ENCODE results near the gene AKR7A3.

- TF ChIP-seq, protein P1, sequence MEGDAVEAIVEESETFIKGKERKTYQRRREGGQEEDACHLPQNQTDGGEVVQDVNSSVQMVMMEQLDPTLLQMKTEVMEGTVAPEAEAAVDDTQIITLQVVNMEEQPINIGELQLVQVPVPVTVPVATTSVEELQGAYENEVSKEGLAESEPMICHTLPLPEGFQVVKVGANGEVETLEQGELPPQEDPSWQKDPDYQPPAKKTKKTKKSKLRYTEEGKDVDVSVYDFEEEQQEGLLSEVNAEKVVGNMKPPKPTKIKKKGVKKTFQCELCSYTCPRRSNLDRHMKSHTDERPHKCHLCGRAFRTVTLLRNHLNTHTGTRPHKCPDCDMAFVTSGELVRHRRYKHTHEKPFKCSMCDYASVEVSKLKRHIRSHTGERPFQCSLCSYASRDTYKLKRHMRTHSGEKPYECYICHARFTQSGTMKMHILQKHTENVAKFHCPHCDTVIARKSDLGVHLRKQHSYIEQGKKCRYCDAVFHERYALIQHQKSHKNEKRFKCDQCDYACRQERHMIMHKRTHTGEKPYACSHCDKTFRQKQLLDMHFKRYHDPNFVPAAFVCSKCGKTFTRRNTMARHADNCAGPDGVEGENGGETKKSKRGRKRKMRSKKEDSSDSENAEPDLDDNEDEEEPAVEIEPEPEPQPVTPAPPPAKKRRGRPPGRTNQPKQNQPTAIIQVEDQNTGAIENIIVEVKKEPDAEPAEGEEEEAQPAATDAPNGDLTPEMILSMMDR (IDR thresholded peaks at IDR 0.05; ENCODE audit: low read depth, low read length, missing input control), result no peak
- no peak for TF ChIP-seq SP1 (IDR thresholded peaks at IDR 0.05)
- TF ChIP-seq REST (IDR thresholded peaks at IDR 0.05), result no peak
- no peak for TF ChIP-seq ATF3 (IDR thresholded peaks at IDR 0.05)
- TF ChIP-seq, protein P2, sequence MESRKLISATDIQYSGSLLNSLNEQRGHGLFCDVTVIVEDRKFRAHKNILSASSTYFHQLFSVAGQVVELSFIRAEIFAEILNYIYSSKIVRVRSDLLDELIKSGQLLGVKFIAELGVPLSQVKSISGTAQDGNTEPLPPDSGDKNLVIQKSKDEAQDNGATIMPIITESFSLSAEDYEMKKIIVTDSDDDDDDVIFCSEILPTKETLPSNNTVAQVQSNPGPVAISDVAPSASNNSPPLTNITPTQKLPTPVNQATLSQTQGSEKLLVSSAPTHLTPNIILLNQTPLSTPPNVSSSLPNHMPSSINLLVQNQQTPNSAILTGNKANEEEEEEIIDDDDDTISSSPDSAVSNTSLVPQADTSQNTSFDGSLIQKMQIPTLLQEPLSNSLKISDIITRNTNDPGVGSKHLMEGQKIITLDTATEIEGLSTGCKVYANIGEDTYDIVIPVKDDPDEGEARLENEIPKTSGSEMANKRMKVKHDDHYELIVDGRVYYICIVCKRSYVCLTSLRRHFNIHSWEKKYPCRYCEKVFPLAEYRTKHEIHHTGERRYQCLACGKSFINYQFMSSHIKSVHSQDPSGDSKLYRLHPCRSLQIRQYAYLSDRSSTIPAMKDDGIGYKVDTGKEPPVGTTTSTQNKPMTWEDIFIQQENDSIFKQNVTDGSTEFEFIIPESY (IDR thresholded peaks at IDR 0.05), result no peak
- no peak for TF ChIP-seq RXRA (IDR thresholded peaks at IDR 0.05)
- TF ChIP-seq, protein P3, sequence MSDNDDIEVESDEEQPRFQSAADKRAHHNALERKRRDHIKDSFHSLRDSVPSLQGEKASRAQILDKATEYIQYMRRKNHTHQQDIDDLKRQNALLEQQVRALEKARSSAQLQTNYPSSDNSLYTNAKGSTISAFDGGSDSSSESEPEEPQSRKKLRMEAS (IDR thresholded peaks at IDR 0.05), result no peak
- TF ChIP-seq GABPA (IDR thresholded peaks at IDR 0.05 in 1 of 2, conservative IDR thresholded peaks at IDR 0.05 in 1 of 2), result no peak
Measured at GRCh38 chr1:19325958-19326747, 37.6 kb upstream of the AKR7A3 start.

Data from liver (tissue), 3 donors.